Measurements from ENCODE around the gene MTHFSD. TPM values are rescaled to one million over a fixed set of nuclear protein-coding genes. Genes with fewer than 3 reads are reported as not detected.

MTHFSD gene
- total RNA-seq, 2 donors from 2014 or later, result 11.8 to 14.1 TPM

- intact Hi-C loops (cut with DNase I), result no loop called here
- DNase-seq (ENCODE audit: low spot score), result no peak
Observed at GRCh38 chr16:86511317-86512161, 43.5 kb downstream of the MTHFSD start.

GRCh38 chr16:86510465-86511261 is 44.4 kb downstream of the MTHFSD start, which contains the start of gene FOXF1:
Gene FOXF1, plus strand, starts transcription at chr16:86510527. Its CDS starts 43 bp downstream, at chr16:86510570.
- no peak for DNase-seq (ENCODE audit: low spot score)
- intact Hi-C loops (cut with DNase I), result no loop called here

GRCh38 chr16:86509759-86510464 is 45.1 kb downstream of the MTHFSD start:
- intact Hi-C loops (cut with DNase I), result loop anchor here in 1 of 2 donors (5.0 kb wide), 1 partner anchor 78 kb away; no protein-coding TSS in a partner anchor
- DNase-seq (ENCODE audit: low spot score), result no peak

- DNase-seq (ENCODE audit: low spot score), result peak; percentile 88
- intact Hi-C loops (cut with DNase I), result loop anchor here in 1 of 2 donors (5.0 kb wide), 1 partner anchor 77 kb away; no protein-coding TSS in a partner anchor
Observed at GRCh38 chr16:86508947-86509758, 45.9 kb downstream of the MTHFSD start.

GRCh38 chr16:86508028-86508946 is 46.7 kb downstream of the MTHFSD start:
- DNase-seq (ENCODE audit: low spot score), result no peak
- intact Hi-C loops (cut with DNase I), result loop anchor here in 1 of 2 donors (5.0 kb wide), 1 partner anchor 76 kb away; no protein-coding TSS in a partner anchor

DNA sequence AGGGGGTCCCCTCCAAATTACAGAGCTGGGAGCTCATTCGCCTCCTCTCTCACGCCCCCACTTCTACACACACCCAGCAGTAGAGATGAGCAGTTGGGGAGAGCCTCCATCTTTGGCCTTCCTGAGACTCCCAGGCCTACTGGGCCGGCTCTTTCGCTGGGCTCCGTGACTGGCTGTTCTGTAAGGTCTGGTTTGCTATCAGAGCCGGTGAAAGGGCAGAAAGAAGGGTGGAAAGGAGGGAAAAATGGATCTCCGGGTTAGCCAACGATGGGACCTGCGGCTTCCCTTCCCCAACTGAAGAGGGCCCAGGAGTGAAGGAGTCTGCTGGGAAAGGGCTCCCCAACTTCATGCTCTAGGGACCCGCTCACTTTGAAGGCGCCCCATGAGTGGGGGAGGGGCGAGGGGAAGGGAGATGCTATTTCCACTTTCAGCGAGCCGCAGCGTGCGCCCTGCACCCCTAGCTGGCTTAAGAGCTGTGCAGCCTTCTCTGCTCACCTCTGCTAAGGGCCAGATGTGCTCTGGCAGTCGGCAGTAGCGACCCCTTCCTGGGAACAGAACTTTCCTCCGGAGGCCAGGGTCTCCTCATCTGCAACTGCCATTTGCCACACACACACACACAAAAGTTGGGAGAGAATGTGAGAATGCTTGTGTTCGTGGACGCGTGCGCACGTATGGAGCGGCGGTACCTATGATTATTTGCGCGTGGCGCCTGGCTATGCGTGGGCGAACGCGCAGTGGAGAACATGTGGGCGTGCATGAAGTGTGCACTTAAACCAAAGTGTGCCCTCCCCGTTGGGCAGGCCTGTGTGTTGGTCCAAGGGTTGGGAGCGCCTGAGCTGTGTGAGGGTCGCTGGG is 47.6 kb downstream of the MTHFSD start:
- DNase-seq (ENCODE audit: low spot score), result no peak
- intact Hi-C loops (cut with DNase I), result loop anchor here in 1 of 2 donors (5.0 kb wide), 1 partner anchor 75 kb away; no protein-coding TSS in a partner anchor

- DNase-seq (ENCODE audit: low spot score), result no peak
- intact Hi-C loops (cut with DNase I), result loop anchor here in 1 of 2 donors (5.0 kb wide), 1 partner anchor 74 kb away; no protein-coding TSS in a partner anchor
Observed at GRCh38 chr16:86505899-86506864, 48.9 kb downstream of the MTHFSD start.

GRCh38 chr16:86505185-86505898 is 49.7 kb downstream of the MTHFSD start:
- intact Hi-C loops (cut with DNase I), result loop anchor here in 1 of 2 donors (5.0 kb wide), 1 partner anchor 73 kb away; no protein-coding TSS in a partner anchor
- no peak for DNase-seq (ENCODE audit: low spot score)

DNA sequence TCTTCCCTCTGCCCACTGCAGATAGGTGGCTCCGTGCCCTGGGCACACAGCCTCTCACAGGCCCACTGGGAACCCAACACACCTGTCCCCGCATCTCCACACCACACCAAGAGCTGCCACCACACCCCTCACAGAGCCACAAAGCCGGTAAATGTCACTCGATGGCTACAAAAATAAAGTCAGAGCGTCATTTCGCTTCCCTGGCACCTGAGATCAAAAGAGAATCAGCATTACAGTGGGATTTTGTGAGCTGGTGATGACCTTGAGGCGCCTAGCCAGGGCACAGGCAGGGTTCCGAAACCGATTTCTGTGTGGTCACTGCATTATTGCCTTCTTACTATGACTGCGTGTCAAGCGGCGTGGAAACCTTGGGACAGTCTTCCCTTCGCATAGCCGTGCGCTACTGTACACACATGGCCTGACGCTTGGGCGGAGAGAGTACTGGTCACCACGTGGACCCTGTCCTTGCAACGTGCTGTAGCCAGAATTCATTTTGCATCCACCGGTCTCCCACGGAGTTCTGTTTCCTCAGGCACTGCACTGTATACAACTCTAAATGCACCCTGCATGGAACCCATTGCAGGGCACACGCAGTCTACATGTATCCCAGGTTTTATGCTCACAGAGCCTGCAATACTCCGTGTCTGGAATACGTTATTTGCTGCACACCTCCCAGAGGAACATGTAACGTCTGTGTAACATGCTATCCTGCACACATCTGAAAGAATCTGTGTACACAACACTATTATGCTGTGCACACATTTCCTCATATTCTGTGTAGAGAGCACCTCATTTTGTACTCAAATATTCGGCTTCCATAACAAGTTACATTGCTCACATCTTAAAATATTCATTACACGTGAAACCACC is 50.5 kb downstream of the MTHFSD start:
- intact Hi-C loops (cut with DNase I), result loop anchor here (1.0 to 5.0 kb wide), 2 partner anchors 29 to 72 kb away; no protein-coding TSS in a partner anchor
- DNase-seq (ENCODE audit: low spot score), result no peak

DNA sequence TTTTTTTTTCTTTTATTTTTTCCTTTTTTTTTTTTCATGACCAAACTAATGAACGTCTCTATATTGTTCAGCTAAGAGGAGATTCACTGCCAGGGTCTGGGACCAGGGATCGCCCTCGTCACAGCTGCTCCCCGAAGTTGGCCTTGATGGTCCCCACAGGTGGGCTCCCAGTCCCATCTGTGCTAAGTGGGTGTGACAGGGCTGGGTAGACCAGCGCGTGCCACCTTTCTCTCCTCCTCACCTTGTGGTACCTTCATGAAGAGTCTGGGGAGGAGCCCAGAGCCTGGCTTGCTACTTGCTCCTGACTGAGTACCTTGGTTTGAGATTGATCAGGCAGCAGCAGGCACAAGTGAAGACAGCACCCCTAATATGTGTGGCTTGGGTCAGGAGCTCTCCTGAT is 51.2 kb downstream of the MTHFSD start:
- intact Hi-C loops (cut with DNase I), result loop anchor here in 1 of 2 donors (1.0 kb wide), 1 partner anchor 29 kb away; no protein-coding TSS in a partner anchor
- no peak for DNase-seq (ENCODE audit: low spot score)

DNA sequence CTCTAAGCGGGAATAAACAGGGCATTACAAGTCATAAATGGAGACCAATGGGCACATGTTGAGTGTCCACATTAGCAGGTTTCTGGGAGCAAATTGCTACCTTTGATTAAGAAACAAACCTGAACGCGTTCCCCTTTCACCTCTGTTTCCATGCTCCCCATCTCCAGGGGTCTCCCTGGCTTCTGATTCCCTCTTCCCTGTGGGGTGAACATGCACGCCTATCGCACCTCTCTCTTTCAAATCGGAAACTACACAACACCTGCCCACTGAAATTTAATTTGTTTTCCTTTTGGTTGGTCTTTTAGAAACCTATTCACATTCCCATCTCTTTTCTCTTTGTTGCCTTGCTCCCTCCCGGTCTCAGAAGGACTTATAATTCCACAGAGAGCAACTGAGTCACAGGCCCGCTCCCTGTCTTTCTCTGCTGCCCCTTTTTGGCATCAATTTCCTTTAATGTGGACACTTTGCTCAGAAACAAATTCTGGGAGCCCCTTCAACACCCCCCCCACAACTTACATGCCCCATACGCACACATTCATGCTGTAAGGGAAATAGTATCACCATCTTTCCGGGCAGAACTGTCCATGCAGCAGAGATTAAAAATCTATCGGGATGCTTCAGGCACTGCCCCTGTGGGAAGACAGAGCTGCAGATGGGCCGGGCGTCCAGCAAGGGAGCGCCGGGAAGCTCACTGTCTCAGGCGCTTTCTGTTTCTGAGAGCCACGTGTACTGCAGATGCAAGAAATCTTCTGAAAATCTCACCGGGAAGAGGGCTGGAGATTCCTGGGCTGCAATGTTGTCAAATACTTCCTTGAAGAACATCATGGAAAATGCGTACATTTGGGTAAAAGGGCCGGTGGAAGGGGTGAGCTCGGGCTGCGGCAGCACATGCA is 51.9 kb downstream of the MTHFSD start:
- DNase-seq (ENCODE audit: low spot score), result no peak
- intact Hi-C loops (cut with DNase I), result no loop called here

DNA sequence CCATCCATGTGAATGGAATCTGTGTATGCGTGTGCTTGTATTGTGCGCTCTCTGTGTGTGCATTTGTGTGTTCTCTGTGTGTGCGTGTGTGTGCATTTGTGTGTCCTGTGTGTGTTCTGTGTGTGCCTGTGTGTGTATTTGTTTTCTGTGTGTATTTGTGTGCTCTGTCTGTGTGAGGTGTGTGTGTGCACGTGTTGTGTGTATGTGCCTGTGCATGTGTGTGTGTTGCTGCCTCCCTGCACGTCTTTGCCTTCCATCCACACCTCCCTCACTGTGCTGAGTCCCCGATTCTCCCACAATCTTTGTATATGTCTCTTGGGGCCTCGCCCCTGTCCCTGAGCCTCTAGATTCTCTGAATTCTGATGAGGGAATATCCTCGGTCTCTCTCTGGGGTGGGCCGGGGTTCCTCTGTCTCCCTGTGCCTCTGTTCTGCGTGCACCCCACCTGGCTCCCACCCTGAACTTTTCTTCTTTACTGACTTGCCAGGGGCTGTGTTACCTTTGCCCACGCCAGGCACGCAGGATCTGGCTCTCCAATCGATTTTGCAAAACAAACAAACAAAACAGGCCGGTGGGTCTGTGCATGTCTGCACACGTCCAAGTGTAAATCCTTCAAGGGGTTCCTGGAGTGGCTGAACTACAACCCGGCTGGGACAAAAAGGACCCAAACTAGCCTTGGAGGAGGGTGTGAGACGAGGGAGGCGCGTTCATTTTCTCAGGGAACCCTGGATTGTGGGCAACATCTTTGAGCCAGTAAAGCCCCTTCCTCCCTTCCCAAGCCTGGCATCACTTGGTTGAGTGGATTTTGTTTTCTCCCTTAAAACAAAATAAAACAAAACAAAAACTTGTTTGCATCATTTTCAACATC is 52.8 kb downstream of the MTHFSD start:
- intact Hi-C loops (cut with DNase I), result no loop called here
- no peak for DNase-seq (ENCODE audit: low spot score)
